ENCODE measurements around the gene RAPGEFL1.
"Not testable (repeated sequence)": the region's sequence is repeated elsewhere in the genome, so short reads cannot be mapped to it uniquely, and the experiment has no call there.

RAPGEFL1 gene, protein sequence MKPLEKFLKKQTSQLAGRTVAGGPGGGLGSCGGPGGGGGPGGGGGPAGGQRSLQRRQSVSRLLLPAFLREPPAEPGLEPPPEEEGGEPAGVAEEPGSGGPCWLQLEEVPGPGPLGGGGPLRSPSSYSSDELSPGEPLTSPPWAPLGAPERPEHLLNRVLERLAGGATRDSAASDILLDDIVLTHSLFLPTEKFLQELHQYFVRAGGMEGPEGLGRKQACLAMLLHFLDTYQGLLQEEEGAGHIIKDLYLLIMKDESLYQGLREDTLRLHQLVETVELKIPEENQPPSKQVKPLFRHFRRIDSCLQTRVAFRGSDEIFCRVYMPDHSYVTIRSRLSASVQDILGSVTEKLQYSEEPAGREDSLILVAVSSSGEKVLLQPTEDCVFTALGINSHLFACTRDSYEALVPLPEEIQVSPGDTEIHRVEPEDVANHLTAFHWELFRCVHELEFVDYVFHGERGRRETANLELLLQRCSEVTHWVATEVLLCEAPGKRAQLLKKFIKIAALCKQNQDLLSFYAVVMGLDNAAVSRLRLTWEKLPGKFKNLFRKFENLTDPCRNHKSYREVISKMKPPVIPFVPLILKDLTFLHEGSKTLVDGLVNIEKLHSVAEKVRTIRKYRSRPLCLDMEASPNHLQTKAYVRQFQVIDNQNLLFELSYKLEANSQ
- 5.2 to 11.3 reads per million in 2 donors for total RNA-seq

DNA sequence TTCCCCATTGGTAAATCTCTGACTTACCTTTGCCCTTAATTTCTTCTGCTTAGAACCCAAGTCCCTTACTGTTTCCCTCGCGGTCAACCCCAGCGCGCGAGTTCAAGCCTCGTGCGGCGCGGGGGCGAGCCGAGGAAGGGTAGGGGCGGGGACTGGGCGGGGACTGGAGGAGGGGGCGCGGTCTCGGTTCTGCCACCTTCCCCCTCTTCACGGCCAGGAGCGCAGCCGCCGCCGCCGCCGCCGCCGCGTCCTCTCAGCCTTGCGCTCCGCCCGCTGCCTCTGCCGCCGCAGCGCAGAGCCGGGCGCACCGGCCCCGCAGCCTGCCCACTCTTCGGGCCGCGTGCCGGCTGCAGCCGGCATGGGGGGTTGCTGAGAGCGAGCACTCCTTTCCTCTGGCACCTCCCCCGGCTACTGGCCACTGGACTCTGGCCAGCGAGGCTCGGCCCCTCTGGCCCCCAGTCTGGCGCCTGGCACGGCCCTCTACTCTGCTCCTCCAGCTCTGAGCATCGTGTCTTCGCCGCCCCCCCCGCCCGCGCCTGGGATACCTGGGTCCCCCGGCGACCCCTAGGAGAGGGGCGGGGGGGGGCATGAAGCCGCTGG lies at the start of gene RAPGEFL1:
Gene RAPGEFL1, plus strand, starts transcription at position 196 of the 600 bp plus-strand sequence. Its CDS starts 392 bp downstream, at position 588.
- DNase-seq, result peak; percentile 84

DNA sequence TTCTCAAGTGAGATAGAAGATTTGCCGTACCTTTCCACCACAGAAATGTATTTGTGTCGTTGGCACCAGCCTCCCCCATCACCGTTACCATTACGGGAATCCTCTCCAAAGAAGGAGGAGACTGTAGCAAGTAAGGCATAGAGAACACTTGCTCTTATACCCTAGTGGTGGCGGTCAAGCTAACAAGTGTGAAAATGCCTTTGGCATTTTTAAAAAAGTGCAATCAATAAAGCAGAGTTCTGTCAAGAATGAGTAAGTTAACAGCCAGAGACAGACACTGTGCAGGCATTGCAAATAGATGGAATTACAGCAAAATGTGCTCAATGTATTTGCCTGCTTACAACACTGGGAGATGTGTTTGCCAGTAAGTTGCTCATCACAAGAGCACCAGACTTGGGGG lies 47.8 kb upstream of the RAPGEFL1 start:
- DNase-seq, result no peak

- DNase-seq, result no peak
Observed at GRCh38 chr17:40130352-40131042, 46.8 kb upstream of the RAPGEFL1 start.

GRCh38 chr17:40134184-40134583 lies 43.1 kb upstream of the RAPGEFL1 start:
- no peak for DNase-seq

DNA sequence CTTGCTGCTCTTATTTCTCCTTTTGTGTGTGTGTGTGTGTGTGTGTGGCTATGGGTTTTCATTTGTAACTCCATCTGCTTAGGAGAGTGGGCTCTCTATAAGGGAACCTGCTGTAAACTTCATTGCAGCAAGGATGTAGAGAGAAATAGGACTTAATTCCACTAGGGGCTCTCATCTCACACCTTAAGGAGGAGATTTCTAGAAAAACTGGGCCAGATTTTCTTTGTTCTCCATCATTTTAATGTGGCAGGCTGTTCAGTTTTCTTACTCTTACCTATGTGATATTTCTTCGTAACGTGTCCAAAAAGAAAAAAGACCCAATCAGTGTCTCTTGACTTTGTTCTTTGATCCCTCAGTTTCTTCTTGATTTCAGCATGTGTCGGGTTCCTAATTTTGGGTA lies 41.5 kb upstream of the RAPGEFL1 start:
- no peak for DNase-seq

DNA sequence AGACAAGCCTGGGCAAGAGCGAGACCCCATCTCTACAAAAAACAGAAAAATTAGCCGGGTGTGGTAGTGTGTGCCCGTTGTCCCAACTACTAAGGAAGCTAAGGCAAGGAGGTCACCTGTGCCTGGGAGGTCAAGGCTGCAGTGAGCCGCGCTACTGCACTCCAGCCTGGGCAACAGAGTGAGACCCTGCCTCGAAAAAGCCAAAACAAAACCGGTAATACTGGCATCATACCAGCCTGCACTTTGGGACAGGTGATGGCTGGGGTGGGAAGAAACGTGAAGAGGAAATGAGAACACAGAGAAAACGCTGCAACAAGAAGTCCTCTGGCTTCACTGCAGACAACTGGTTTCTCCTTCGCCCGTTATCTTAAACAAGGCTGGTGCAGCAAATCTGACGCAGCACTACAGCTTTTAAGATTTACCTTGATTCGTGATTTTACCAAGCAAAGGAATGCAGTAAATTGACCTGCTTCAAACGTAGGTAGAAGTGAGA lies 37.7 kb upstream of the RAPGEFL1 start:
- no peak for DNase-seq

DNA sequence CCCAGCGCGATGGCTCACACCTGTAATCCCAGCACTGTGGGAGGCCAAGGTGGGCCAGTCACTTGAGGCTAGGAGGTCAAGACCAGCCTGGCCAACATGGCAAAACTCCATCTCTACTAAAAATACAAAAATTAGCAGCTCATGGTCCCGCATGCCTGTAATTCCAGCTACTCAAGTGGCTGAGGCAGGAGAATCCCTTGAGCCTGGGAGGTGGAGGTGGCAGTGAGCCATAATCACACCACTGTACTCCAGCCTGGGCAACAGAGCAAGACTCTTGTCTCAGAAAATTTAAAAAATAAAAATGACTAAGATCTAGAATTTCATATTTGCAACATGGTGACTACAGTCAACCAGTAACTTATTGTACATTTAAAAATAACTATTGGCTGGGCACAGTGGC lies 34.1 kb upstream of the RAPGEFL1 start:
- not testable (repeated sequence) for DNase-seq

DNA sequence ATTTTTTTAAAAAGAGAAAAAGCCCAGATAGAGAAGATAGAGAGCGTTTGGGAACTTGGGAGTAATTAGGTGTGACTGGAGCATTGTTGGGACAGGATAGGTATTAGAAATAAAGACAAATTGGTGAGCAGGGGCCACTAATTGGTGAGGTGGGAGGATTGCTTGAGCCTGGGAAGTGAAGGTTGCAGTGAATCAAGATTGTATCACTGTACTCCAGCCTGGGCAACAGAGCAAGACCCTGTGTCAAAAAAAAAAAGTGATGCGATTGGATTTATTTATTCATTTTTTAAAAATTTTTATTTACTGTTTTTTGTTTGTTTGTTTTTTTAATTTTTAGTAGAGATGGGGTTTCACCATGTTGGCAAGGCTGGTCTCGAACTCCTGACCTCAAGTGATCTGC lies 31.8 kb upstream of the RAPGEFL1 start:
- no peak for DNase-seq

DNA sequence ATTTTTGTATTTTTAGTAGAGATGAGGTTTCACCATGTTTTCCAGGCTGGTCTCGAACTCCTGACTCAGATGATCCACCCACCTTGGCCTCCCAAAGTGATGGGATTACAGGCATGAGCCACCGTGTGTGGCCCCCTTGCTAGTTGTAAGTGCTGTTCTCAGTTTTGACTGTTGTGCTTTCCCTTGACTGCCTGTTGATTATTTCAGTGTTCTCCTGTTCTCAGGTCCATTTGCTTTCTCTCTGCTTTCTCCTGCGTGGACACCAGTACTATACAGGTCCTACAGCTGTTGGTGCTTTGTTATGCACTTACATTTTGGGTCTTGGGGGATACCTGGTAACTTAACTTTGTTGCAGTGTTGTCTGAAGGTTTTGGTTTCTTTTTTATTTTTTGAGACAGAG lies 28.7 kb upstream of the RAPGEFL1 start:
- DNase-seq, result no peak

DNA sequence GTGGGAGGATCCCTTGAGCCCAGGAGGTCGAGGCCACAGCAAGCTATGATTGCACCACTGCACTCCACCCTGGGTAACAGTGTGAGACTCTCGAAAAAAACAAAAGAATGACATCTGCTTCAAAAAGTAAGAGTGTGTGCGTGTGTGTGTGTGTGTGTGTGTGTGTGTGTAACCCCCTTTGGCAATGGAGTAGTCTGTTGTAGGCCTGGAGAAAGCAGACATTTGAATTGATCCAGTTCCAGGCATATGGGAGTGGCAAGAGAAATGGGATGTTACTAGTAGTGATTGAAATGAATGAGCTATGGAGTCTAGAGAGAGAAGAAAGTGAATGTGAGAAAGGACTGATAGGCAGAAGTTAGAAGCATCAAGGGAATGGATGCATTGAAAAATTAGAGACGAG lies 27.0 kb upstream of the RAPGEFL1 start:
- no peak for DNase-seq

DNA sequence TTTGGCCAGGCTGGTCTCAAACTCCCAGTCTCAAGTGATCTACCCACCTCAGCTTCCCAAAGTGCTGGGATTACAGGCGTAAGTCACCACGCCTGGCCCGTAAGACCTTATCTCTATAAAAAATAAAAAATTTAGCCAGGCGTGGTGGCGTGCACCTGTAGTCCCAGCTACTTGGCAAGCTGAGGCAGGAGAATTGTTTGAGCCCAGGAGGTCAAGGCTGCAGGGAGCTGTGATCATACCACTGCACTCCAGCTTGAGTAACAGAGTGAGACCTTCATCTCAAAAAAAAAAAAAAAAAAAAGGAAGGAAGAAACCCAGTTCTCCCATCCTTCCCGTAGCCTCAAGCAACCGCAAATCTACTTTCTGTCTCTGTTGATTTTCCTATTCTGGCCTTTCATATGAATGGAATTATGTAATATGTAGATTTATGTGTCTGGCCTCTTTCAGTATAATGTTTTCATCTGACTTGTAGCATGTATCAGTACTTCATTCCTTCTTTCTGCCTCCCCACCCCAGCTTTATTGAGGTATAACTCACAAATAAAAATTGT lies 25.8 kb upstream of the RAPGEFL1 start:
- DNase-seq, result no peak

GRCh38 chr17:40153603-40154236 lies 23.6 kb upstream of the RAPGEFL1 start:
- no peak for DNase-seq

- no peak for DNase-seq
Observed at GRCh38 chr17:40157973-40158372, 19.3 kb upstream of the RAPGEFL1 start.

GRCh38 chr17:40158438-40159013 lies 18.7 kb upstream of the RAPGEFL1 start:
- DNase-seq, result no peak

GRCh38 chr17:40159456-40159855 lies 17.8 kb upstream of the RAPGEFL1 start:
- DNase-seq, result no peak

DNA sequence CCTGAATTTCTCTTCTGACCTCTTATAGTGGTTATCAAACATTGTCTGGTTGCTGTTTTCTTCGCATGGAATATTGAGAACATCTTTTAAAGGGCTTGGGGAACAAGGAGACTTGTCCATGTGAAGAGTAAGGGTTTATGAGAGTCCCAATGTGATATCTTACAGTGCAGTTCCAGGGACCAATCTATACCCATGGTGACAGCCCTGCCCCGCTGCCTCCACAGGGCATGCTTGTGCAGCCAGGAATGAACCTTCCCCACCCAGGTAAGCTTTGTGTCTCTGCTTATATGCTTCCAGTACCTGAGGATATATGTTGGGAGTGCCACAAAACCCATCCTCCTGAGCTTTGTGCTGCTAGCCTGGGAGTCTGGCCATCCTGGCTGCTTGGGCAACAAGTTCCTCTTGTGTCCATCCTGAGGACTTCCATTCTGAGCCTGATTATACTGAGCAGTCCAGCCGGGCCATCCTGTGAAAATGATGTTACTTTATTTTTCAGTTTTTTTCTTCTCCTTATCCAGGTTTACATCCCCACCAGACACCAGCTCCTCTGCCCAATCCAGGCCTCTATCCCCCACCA lies 9.5 kb upstream of the RAPGEFL1 start:
- DNase-seq, result no peak

DNA sequence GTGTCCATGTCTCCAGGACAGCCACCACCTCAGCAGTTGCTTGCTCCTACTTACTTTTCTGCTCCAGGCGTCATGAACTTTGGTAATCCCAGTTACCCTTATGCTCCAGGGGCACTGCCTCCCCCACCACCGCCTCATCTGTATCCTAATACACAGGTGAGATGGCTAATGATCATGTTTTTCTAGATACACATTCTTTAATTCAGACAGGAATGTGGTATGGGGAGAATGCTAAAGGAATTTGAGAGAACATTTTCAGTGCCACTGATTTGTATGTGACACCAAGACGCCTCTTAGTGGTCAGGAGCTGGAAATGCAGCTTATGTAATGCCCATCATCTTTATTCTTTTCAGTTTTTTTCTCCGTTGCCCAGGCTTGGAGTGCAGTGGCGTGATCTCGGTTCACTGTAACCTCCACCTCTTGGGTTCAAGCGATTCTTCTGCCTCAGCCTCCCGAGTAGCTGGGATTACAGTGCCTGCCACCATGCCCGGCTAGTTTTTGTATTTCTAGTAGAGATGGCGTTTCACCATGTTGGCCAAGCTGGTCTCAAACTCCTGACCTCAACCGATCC lies 8.9 kb upstream of the RAPGEFL1 start:
- no peak for DNase-seq

DNA sequence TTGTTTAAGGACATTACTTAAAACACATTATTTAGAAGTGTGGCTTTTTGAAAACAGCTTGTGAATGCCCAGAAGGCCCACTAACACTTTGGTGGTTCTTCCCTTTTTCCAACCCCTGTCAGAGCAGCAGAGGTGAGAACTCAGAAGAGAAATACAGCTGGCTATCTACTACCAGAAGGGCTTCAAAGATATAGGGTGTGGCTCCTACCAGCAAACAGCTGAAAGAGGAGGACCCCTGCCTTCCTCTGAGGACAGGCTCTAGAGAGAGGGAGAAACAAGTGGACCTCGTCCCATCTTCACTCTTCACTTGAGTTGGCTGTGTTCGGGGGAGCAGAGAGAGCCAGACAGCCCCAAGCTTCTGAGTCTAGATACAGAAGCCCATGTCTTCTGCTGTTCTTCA lies 6.9 kb upstream of the RAPGEFL1 start:
- DNase-seq, result no peak

GRCh38 chr17:40171750-40172149 lies 5.5 kb upstream of the RAPGEFL1 start:
- no peak for DNase-seq

DNA sequence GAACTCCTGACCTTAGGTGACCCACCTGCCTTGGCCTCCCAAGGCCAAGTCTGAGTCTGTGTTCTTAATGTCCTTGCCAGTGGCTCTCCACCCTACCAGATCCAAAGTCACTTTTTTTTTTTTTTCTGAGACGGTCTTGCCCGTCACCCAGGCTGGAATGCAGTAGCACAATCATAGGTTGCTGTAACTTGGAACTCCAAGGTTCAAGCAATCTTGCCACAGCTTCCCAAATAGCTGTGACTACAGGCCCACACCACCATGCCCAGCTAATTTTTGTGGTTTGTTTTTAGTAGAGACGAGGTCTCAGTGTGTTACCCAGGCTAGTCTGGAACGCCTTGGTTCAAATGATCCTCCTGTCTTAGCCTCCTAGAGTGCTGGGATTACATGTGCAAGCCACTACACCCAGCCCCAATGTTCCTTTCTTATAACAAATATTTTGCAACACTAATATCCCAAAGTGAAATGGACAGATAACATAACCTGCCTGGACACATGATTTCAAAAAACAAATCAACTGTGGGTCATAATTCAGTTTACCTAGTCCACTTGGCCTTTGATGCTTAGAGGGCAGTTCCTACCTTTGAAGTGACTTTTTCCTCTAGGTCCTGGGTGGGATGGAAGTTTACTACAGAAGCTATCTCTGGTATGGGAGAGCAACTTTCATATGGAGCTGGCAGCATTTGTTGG lies 4.0 kb upstream of the RAPGEFL1 start:
- no peak for DNase-seq

DNA sequence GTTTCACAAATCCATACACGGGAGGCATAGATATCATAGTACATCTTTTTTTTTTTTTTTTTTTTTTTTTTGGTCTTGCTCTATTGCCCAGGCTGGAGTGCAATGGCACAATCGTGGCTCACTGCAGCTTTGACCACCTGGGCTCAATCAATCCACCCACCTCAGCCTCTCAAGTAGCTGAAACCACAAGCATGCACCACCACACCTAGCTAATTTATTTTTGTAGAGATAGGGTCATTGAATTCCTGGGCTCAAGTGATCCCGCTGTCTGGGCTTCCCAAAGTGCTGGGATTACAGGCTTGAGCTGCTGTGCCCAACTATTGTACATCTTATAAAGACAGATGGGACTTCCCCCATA lies 3.5 kb upstream of the RAPGEFL1 start:
- DNase-seq, result no peak

All from T-helper 9 cell (primary cell).